GM18526 (cell line): Measurements from ENCODE around the gene SH3BGR.

ENCODE experiments used
- POLR2A ChIP-seq: IDR thresholded peaks from 3 replicates; pipeline ENCODE4 v1.6.1; 2011; ENCODE audit not compliant: insufficient read length; ENCODE audit errors: extremely low read depth

SH3BGR gene

GRCh38 chr21:39481886-39482285 is 30.1 kb downstream of the SH3BGR start:
- TF ChIP-seq POLR2A, result no peak

- no peak for TF ChIP-seq POLR2A
Observed at GRCh38 chr21:39483917-39484316, 32.1 kb downstream of the SH3BGR start.

GRCh38 chr21:39484711-39485276 is 33.0 kb downstream of the SH3BGR start:
- TF ChIP-seq POLR2A, result no peak

GRCh38 chr21:39489380-39489924 is 37.7 kb downstream of the SH3BGR start:
- TF ChIP-seq POLR2A, result no peak

- no peak for TF ChIP-seq POLR2A
Observed at GRCh38 chr21:39499156-39499555, 47.4 kb downstream of the SH3BGR start.

GRCh38 chr21:39502631-39503030 is 50.9 kb downstream of the SH3BGR start:
- no peak for TF ChIP-seq POLR2A

GRCh38 chr21:39503123-39503762 is 51.5 kb downstream of the SH3BGR start:
- no peak for TF ChIP-seq POLR2A

GRCh38 chr21:39504230-39504629 is 52.5 kb downstream of the SH3BGR start:
- TF ChIP-seq POLR2A, result no peak

GRCh38 chr21:39510240-39510639 is 58.5 kb downstream of the SH3BGR start:
- no peak for TF ChIP-seq POLR2A

- TF ChIP-seq POLR2A, result no peak
Observed at GRCh38 chr21:39511102-39511501, 59.3 kb downstream of the SH3BGR start.

- TF ChIP-seq POLR2A, result no peak
Observed at GRCh38 chr21:39513735-39514134, 62.0 kb downstream of the SH3BGR start.

- no peak for TF ChIP-seq POLR2A
Observed at GRCh38 chr21:39515684-39516472, 64.1 kb downstream of the SH3BGR start.

- TF ChIP-seq POLR2A, result no peak
Observed at GRCh38 chr21:39518055-39518846, 66.5 kb downstream of the SH3BGR start.

- no peak for TF ChIP-seq POLR2A
Observed at GRCh38 chr21:39518847-39519210, 67.1 kb downstream of the SH3BGR start.

GRCh38 chr21:39519835-39520234 is 68.1 kb downstream of the SH3BGR start:
- no peak for TF ChIP-seq POLR2A
